Testis (tissue), 2 donors: ENCODE measurements around the gene FAXDC2.

ENCODE experiments used
- CTCF ChIP-seq, 3 experiments: fragments of 450-650 bp in 2 of 3; fragments of 200-600 bp in 1 of 3; sonication (generic) in 1 of 3; IDR thresholded peaks; one replicate each; pipeline ENCODE4 v1.5.1; 2016 to 2019; ENCODE audit warnings: antibody characterized with exemption in 3 of 3, mild to moderate bottlenecking in 2 of 3, moderate library complexity in 1 of 3
- POLR2A ChIP-seq: fragments of 450-650 bp; IDR thresholded peaks from one replicate; pipeline ENCODE4 v1.6.1; 2017; ENCODE audit warnings: antibody characterized with exemption, mild to moderate bottlenecking, moderate library complexity

- TF ChIP-seq POLR2A (no peak), CTCF (IDR thresholded peaks at IDR 0.05) (no peak)
Observed at GRCh38 chr5:154865466-154866184, 15.2 kb upstream of the FAXDC2 start.
